Measurements from ENCODE around the gene IQGAP1.
A peak's percentile ranks its signal among the peaks of the same experiment; 100 is the strongest.
"Not testable (repeated sequence)": the region's sequence is repeated elsewhere in the genome, so short reads cannot be mapped to it uniquely, and the experiment has no call there.

IQGAP1 gene

GRCh38 chr15:90387534-90388461 lies at the start of gene IQGAP1:
IQGAP1 (plus strand) TSS chr15:90388242; CDS start chr15:90388342, 100 bp downstream.
- peak; percentile 93 to 96 for DNase-seq (ENCODE audit: low read depth in 1 of 2, low spot score in 1 of 2)

GRCh38 chr15:90338532-90338931 lies 49.5 kb upstream of the IQGAP1 start:
- DNase-seq (ENCODE audit: low read depth in 1 of 2, low spot score in 1 of 2), result no peak

GRCh38 chr15:90340345-90340744 lies 47.7 kb upstream of the IQGAP1 start:
- no peak for DNase-seq (ENCODE audit: low read depth in 1 of 2, low spot score in 1 of 2)

GRCh38 chr15:90343302-90343790 lies 44.7 kb upstream of the IQGAP1 start:
- DNase-seq (ENCODE audit: low read depth in 1 of 2, low spot score in 1 of 2), result no peak

- DNase-seq (ENCODE audit: low read depth in 1 of 2, low spot score in 1 of 2), result no peak
These were observed 43.4 kb upstream of the IQGAP1 start for GRCh38 chr15:90344662-90345061.

GRCh38 chr15:90345857-90346256 lies 42.2 kb upstream of the IQGAP1 start:
- DNase-seq (ENCODE audit: low read depth in 1 of 2, low spot score in 1 of 2), result no peak

GRCh38 chr15:90347431-90348065 lies 40.5 kb upstream of the IQGAP1 start:
- DNase-seq (ENCODE audit: low read depth in 1 of 2, low spot score in 1 of 2), result not testable (repeated sequence)

GRCh38 chr15:90348456-90348855 lies 39.6 kb upstream of the IQGAP1 start:
- no peak for DNase-seq (ENCODE audit: low read depth in 1 of 2, low spot score in 1 of 2)

- DNase-seq (ENCODE audit: low read depth in 1 of 2, low spot score in 1 of 2), result no peak
These were observed 39.0 kb upstream of the IQGAP1 start for GRCh38 chr15:90349072-90349471.

- no peak for DNase-seq (ENCODE audit: low read depth in 1 of 2, low spot score in 1 of 2)
These were observed 38.2 kb upstream of the IQGAP1 start for GRCh38 chr15:90349821-90350220.

- DNase-seq (ENCODE audit: low read depth in 1 of 2, low spot score in 1 of 2), result no peak
These were observed 36.4 kb upstream of the IQGAP1 start for GRCh38 chr15:90351479-90352106.

- peak; percentile 68 to 91 for DNase-seq (ENCODE audit: low read depth in 1 of 2, low spot score in 1 of 2)
These were observed 35.7 kb upstream of the IQGAP1 start, which contains the start of gene ZNF774 for GRCh38 chr15:90352107-90352893. ZNF774 (plus strand) TSS chr15:90352284; CDS start chr15:90354661, 2,377 bp downstream.

GRCh38 chr15:90354986-90355385 lies 33.1 kb upstream of the IQGAP1 start:
- no peak for DNase-seq (ENCODE audit: low read depth in 1 of 2, low spot score in 1 of 2)

GRCh38 chr15:90358124-90359033 lies 29.7 kb upstream of the IQGAP1 start:
- no peak for DNase-seq (ENCODE audit: low read depth in 1 of 2, low spot score in 1 of 2)

- DNase-seq (ENCODE audit: low read depth in 1 of 2, low spot score in 1 of 2), result no peak
These were observed 27.3 kb upstream of the IQGAP1 start for GRCh38 chr15:90360746-90361145.

- DNase-seq (ENCODE audit: low read depth in 1 of 2, low spot score in 1 of 2), result no peak
These were observed 25.2 kb upstream of the IQGAP1 start for GRCh38 chr15:90362936-90363212.

- no peak for DNase-seq (ENCODE audit: low read depth in 1 of 2, low spot score in 1 of 2)
These were observed 23.8 kb upstream of the IQGAP1 start for GRCh38 chr15:90364251-90364650.

GRCh38 chr15:90365414-90366055 lies 22.5 kb upstream of the IQGAP1 start:
- DNase-seq (ENCODE audit: low read depth in 1 of 2, low spot score in 1 of 2), result no peak

GRCh38 chr15:90367576-90367975 lies 20.5 kb upstream of the IQGAP1 start:
- no peak for DNase-seq (ENCODE audit: low read depth in 1 of 2, low spot score in 1 of 2)

Data from activated CD4-positive, alpha-beta T cell treated with anti-CD3 and anti-CD28 coated beads, Interleukin-2, amount 50 U/mL, for 24 hours (primary cell).